HepG2 (cell line): Measurements from ENCODE around the gene PRXL2B. TPM values are rescaled to one million over a fixed set of nuclear protein-coding genes. Genes with fewer than 3 reads are reported as not detected.

Experiments used
- ARHGAP35 ChIP-seq: sonication (generic); formaldehyde crosslinking; IDR thresholded peaks from 2 replicates; pipeline ENCODE4 v1.9.0; 2022; ENCODE audit warnings: mild to moderate bottlenecking, inconsistent platforms, moderate library complexity, missing genetic modification reagents, borderline replicate concordance
- ARNT2 ChIP-seq: sonication (generic); formaldehyde crosslinking; IDR thresholded peaks from 2 replicates; pipeline ENCODE4 v1.8.0; 2022; ENCODE audit warnings: mild to moderate bottlenecking, low read depth, missing genetic modification reagents, moderate library complexity
- CCDC6 ChIP-seq: sonication (generic); formaldehyde crosslinking; IDR thresholded peaks from 2 replicates; pipeline ENCODE4 v1.8.1; 2022; ENCODE audit warnings: mild to moderate bottlenecking, missing genetic modification reagents, moderate library complexity
- DDIT3 ChIP-seq: sonication (generic); formaldehyde crosslinking; IDR thresholded peaks from 2 replicates; pipeline ENCODE4 v1.4.0; 2020; ENCODE audit warnings: mild to moderate bottlenecking, missing genetic modification reagents
- DNMT3B ChIP-seq: conservative IDR thresholded peaks from 2 replicates; pipeline ENCODE4 v1.6.1; 2016; ENCODE audit warnings: missing biosample characterization, control low read depth
- ETV5 ChIP-seq: IDR thresholded peaks from 2 replicates; pipeline ENCODE4 v1.6.1; 2018; ENCODE audit warnings: missing biosample characterization, missing genetic modification reagents, inconsistent platforms, borderline replicate concordance
- GMEB1 ChIP-seq: sonication (generic); formaldehyde crosslinking; IDR thresholded peaks from 2 replicates; pipeline ENCODE4 v1.5.1; 2020; ENCODE audit warnings: missing genetic modification reagents, mild to moderate bottlenecking, borderline replicate concordance
- KDM5A ChIP-seq: fragments of 200-600 bp; sonication (generic); IDR thresholded peaks from 2 replicates; pipeline ENCODE4 v1.7.0; 2018; ENCODE audit warnings: antibody characterized with exemption, mild to moderate bottlenecking, low read length, borderline replicate concordance
- MAZ ChIP-seq, 2 experiments: sonication (generic) in 1 of 2; formaldehyde crosslinking in 1 of 2; IDR thresholded peaks; 2 replicates each; pipeline versions ENCODE4 v1.5.0 to v1.6.1; 2012 to 2020; ENCODE audit warnings: low read depth in 2 of 2, mild to moderate bottlenecking in 2 of 2, borderline replicate concordance in 1 of 2, improper control_type of control experiment in 1 of 2, low read length in 1 of 2, missing genetic modification reagents in 1 of 2, moderate library complexity in 1 of 2
- MEIS1 ChIP-seq: sonication (generic); formaldehyde crosslinking; IDR thresholded peaks from 2 replicates; pipeline ENCODE4 v1.9.0; 2021; ENCODE audit warnings: mild to moderate bottlenecking, missing genetic modification reagents, moderate library complexity, borderline replicate concordance
- NFYB ChIP-seq: sonication (generic); formaldehyde crosslinking; IDR thresholded peaks from 2 replicates; pipeline ENCODE4 v1.4.0; 2020; ENCODE audit warnings: missing genetic modification reagents
- NRL ChIP-seq: sonication (generic); formaldehyde crosslinking; IDR thresholded peaks from 2 replicates; pipeline ENCODE4 v1.5.0; 2020; ENCODE audit warnings: missing genetic modification reagents, mild to moderate bottlenecking, moderate library complexity, borderline replicate concordance
- SSRP1 ChIP-seq: IDR thresholded peaks from 2 replicates; pipeline ENCODE4 v1.6.1; 2016; ENCODE audit warnings: control low read depth
- ZC3H13 ChIP-seq: sonication (generic); formaldehyde crosslinking; IDR thresholded peaks from 2 replicates; pipeline ENCODE4 v1.8.1; 2023; ENCODE audit warnings: mild to moderate bottlenecking, missing genetic modification reagents, moderate library complexity
- ZFP90 ChIP-seq: sonication (generic); formaldehyde crosslinking; IDR thresholded peaks from 2 replicates; pipeline ENCODE4 v1.8.0; 2022; ENCODE audit warnings: missing genetic modification reagents, mild to moderate bottlenecking, inconsistent platforms, borderline replicate concordance
- ZMYM3 ChIP-seq: sonication (generic); formaldehyde crosslinking; IDR thresholded peaks from 2 replicates; pipeline ENCODE4 v1.5.1; 2020; ENCODE audit warnings: mild to moderate bottlenecking, missing genetic modification reagents
- ZNF207 ChIP-seq: fragments of 450-650 bp; IDR thresholded peaks from 2 replicates; pipeline ENCODE4 v1.6.1; 2016; ENCODE audit warnings: antibody characterized with exemption, borderline replicate concordance
- ZNF235 ChIP-seq: sonication (generic); formaldehyde crosslinking; IDR thresholded peaks from 2 replicates; pipeline ENCODE4 v1.8.1; 2023; ENCODE audit warnings: mild to moderate bottlenecking, missing genetic modification reagents, borderline replicate concordance
- ZNF256 ChIP-seq: sonication (generic); formaldehyde crosslinking; conservative IDR thresholded peaks from 2 replicates; pipeline ENCODE4 v1.4.0; 2020; ENCODE audit warnings: missing genetic modification reagents
- ZNF264 ChIP-seq: sonication (generic); formaldehyde crosslinking; IDR thresholded peaks from 2 replicates; pipeline ENCODE4 v1.4.0; 2020; ENCODE audit warnings: missing genetic modification reagents
- ZNF343 ChIP-seq: sonication (generic); formaldehyde crosslinking; IDR thresholded peaks from 2 replicates; pipeline ENCODE4 v1.4.0; 2020; ENCODE audit warnings: mild to moderate bottlenecking, missing genetic modification reagents
- ZNF446 ChIP-seq: sonication (generic); formaldehyde crosslinking; IDR thresholded peaks from 2 replicates; pipeline ENCODE4 v1.5.0; 2020; ENCODE audit warnings: mild to moderate bottlenecking, missing genetic modification reagents
- ZNF607 ChIP-seq: sonication (generic); formaldehyde crosslinking; IDR thresholded peaks from 2 replicates; pipeline ENCODE4 v1.5.1; 2020; ENCODE audit warnings: missing genetic modification reagents, mild to moderate bottlenecking, borderline replicate concordance
- ZNF672 ChIP-seq: sonication (generic); formaldehyde crosslinking; IDR thresholded peaks from 2 replicates; pipeline ENCODE4 v1.8.1; 2022; ENCODE audit warnings: missing genetic modification reagents
- ZNF788 ChIP-seq: sonication (generic); formaldehyde crosslinking; IDR thresholded peaks from 2 replicates; pipeline ENCODE4 v1.5.0; 2020; ENCODE audit warnings: mild to moderate bottlenecking, missing genetic modification reagents, borderline replicate concordance
- ZNF792 ChIP-seq: IDR thresholded peaks from 2 replicates; pipeline ENCODE4 v1.6.1; 2016
- ZNF839 ChIP-seq: sonication (generic); formaldehyde crosslinking; IDR thresholded peaks from 2 replicates; pipeline ENCODE4 v1.4.0; 2020; ENCODE audit warnings: missing genetic modification reagents, mild to moderate bottlenecking, borderline replicate concordance
- polyA plus RNA-seq, 8 experiments: library from polyadenylated mRNA; depleted of rRNA in 3 of 8; stranded (reverse) in 7 of 8; unstranded in 1 of 8; fragments of >200 nt; fragmentation: Illumina TruSeq in 4 of 8; extraction: Trizol in 4 of 8; gene quantifications; 2 replicates each; pipeline versions ENCODE4 v1.2.1 to v1.2.3, GENCODE V29; 2011 to 2016; ENCODE audit warnings: low read depth in 4 of 8, missing spikeins in 1 of 8, mixed read lengths in 1 of 8; ENCODE audit not compliant: insufficient read depth in 1 of 8
- total RNA-seq, 5 experiments: library from RNA; depleted of rRNA; stranded (reverse); fragments of >200 nt; fragmentation: Illumina TruSeq; extraction: Trizol; gene quantifications; 2 replicates each; pipeline ENCODE4 v1.2.3, GENCODE V29; 2016; ENCODE audit warnings: low read depth in 1 of 5

Gene PRXL2B
- total and polyA plus RNA-seq, 2 of the 13 experiments (the other 11 are each of a cell fraction or from before 2014, with no cell fraction given), result 16.8 to 22.1 TPM

- TF ChIP-seq MAZ (IDR thresholded peaks at IDR 0.05; ENCODE audit: borderline replicate concordance, low read depth, low read length) (no peak), MAZ (CRISPR knock-in tag; IDR thresholded peaks at IDR 0.05; ENCODE audit: low read depth) (peak; percentile 74; the same call in 1 of the 2 replicates), ARNT2 (CRISPR knock-in tag) (no peak), CCDC6 (CRISPR knock-in tag) (peak; percentile 61; the same call in 1 of the 2 replicates), KDM5A (no peak), MEIS1 (CRISPR knock-in tag) (no peak), DNMT3B (CRISPR knock-in tag) (no peak), ZNF446 (CRISPR knock-in tag) (no peak), ZNF343 (no peak), ARHGAP35 (CRISPR knock-in tag) (no peak; the same call in 1 of the 2 replicates), ZFP90 (CRISPR knock-in tag) (peak; percentile 61; the same call in 1 of the 2 replicates), ZC3H13 (CRISPR knock-in tag) (peak; percentile 83; the same call in 1 of the 2 replicates), ETV5 (CRISPR knock-in tag) (peak; percentile 55; the same call in 1 of the 2 replicates), ZNF672 (CRISPR knock-in tag) (no peak), ZNF256 (CRISPR knock-in tag) (no peak), NRL (CRISPR knock-in tag) (no peak), ZMYM3 (CRISPR knock-in tag) (peak; percentile 53; the same call in 1 of the 2 replicates), ZNF207 (no peak), DDIT3 (CRISPR knock-in tag) (no peak), ZNF235 (CRISPR knock-in tag) (no peak), ZNF607 (CRISPR knock-in tag) (peak; percentile 79; the same call in 1 of the 2 replicates), ZNF792 (CRISPR knock-in tag) (no peak), NFYB (CRISPR knock-in tag) (no peak), ZNF839 (no peak), SSRP1 (0 out of 2 replicates have a peak, but pooled peaks have one; percentile 52), GMEB1 (CRISPR knock-in tag) (no peak), ZNF788 (CRISPR knock-in tag) (peak; percentile 76), ZNF264 (CRISPR knock-in tag) (peak; percentile 51; the same call in 1 of the 2 replicates)
- TF ChIP-seq, all 625 proteins: peak for 163
Observed at GRCh38 chr1:2575801-2576663, 10.5 kb upstream of the PRXL2B start (continued).
